H1 (cell line): ENCODE results near the gene EPHA6. TPM values are rescaled to one million over a fixed set of nuclear protein-coding genes. Genes with fewer than 3 reads are reported as not detected.

ENCODE experiments used
- CTCF ChIA-PET: fragments of 300-600 bp; sonication (Branson Sonifier 250); formaldehyde crosslinking; loops from one replicate; lab custom pipeline; 2021; ENCODE audit not compliant: partially characterized antibody; lab: Charles Lee
- POLR2A ChIA-PET: fragments of 300-600 bp; sonication (Branson Sonifier 250); formaldehyde crosslinking; loops from one replicate; lab custom pipeline; 2021; ENCODE audit warnings: inconsistent platforms; ENCODE audit not compliant: partially characterized antibody; lab: Charles Lee
- DNase-seq, 2 experiments: peaks; one replicate each; pipeline versions ENCODE4 v3.0.0 to v3.0.0-alpha.2; 2010 to 2022; ENCODE audit warnings: low spot score in 2 of 2, low read depth in 1 of 2, mixed read lengths in 1 of 2
- FAIRE-seq: peaks from 2 replicates; lab custom pipeline; 2011; peaks lifted over from hg19 to GRCh38; lab: Jason Lieb, UNC
- H2AFZ ChIP-seq: 2 replicates; pipeline ENCODE4 v1.8.1; 2012; ENCODE audit warnings: low read length, inconsistent platforms
- H2AK5ac ChIP-seq: 2 replicates; pipeline ENCODE4 v1.6.1; 2013; ENCODE audit warnings: low read depth, low read length
- H2BK120ac ChIP-seq: replicated peaks from 2 replicates; pipeline ENCODE3; 2013; ENCODE audit warnings: low read depth, low read length, inconsistent platforms
- H2BK12ac ChIP-seq: 2 replicates; pipeline ENCODE4 v1.6.1; 2013; ENCODE audit warnings: low read depth, low read length
- H2BK15ac ChIP-seq: 2 replicates; pipeline ENCODE4 v1.6.1; 2013; ENCODE audit warnings: low read length
- H2BK20ac ChIP-seq: 2 replicates; pipeline ENCODE4 v1.6.1; 2013; ENCODE audit warnings: low read length
- H2BK5ac ChIP-seq: 2 replicates; pipeline ENCODE4 v1.6.1; 2013; ENCODE audit warnings: low read depth, low read length
- H3K14ac ChIP-seq: 2 replicates; pipeline ENCODE4 v1.6.1; 2013; ENCODE audit warnings: inconsistent platforms; ENCODE audit not compliant: insufficient read length
- H3K18ac ChIP-seq: 2 replicates; pipeline ENCODE4 v1.6.1; 2013; ENCODE audit warnings: low read length; ENCODE audit errors: extremely low read depth
- H3K23ac ChIP-seq: 2 replicates; pipeline ENCODE4 v1.6.1; 2013; ENCODE audit warnings: inconsistent platforms; ENCODE audit not compliant: insufficient read length
- H3K23me2 ChIP-seq: 2 replicates; pipeline ENCODE4 v1.6.1; 2013; ENCODE audit warnings: low read depth, low read length
- H3K27ac ChIP-seq: 2 replicates; pipeline ENCODE4 v1.6.1; 2011; ENCODE audit warnings: low read depth, low read length, inconsistent platforms
- H3K27me3 ChIP-seq, 4 experiments: replicated peaks in 1 of 4; 1 replicate in 1 of 4; 2 replicates in 3 of 4; pipeline versions ENCODE4 v1.6.1 to v1.8.1; 2011 to 2013; ENCODE audit warnings: low read length in 3 of 4, mild to moderate bottlenecking in 3 of 4, inconsistent platforms in 2 of 4, mixed read lengths in 2 of 4, moderate library complexity in 1 of 4; ENCODE audit not compliant: control insufficient read depth in 3 of 4, insufficient read depth in 3 of 4; ENCODE audit errors: extremely low read depth in 1 of 4
- H3K36me3 ChIP-seq, 4 experiments: 2 replicates each; pipeline versions ENCODE4 v1.6.1 to v1.8.1; 2011 to 2013; ENCODE audit warnings: mild to moderate bottlenecking in 4 of 4, low read length in 3 of 4, moderate library complexity in 2 of 4, control low read depth in 1 of 4, inconsistent platforms in 1 of 4; ENCODE audit not compliant: insufficient read depth in 4 of 4, control insufficient read depth in 2 of 4
- H3K4ac ChIP-seq: replicated peaks from 2 replicates; pipeline ENCODE3; 2013; ENCODE audit warnings: low read length, low read depth, mixed read lengths, inconsistent platforms; ENCODE audit not compliant: insufficient read length
- H3K4me1 ChIP-seq, 4 experiments: replicated peaks in 1 of 4; 1 replicate in 1 of 4; 2 replicates in 3 of 4; pipeline versions ENCODE4 v1.6.1 to v1.8.1; 2011 to 2013; ENCODE audit warnings: low read length in 3 of 4, inconsistent platforms in 2 of 4, mixed read lengths in 1 of 4; ENCODE audit not compliant: insufficient read depth in 4 of 4, control insufficient read depth in 3 of 4
- H3K4me2 ChIP-seq, 2 experiments: 2 replicates each; pipeline versions ENCODE4 v1.6.1 to v1.8.1; 2011 to 2013; ENCODE audit warnings: low read depth in 2 of 2, low read length in 2 of 2, control low read depth in 1 of 2, inconsistent platforms in 1 of 2, mild to moderate bottlenecking in 1 of 2; ENCODE audit not compliant: insufficient read depth in 1 of 2
- H3K4me3 ChIP-seq, 4 experiments: fragments of 200-600, 300-600 bp in 1 of 4; sonication (generic), shearing (Covaris generic), sonication (Bioruptor Twin) in 1 of 4; 2 replicates each; pipeline versions ENCODE4 v1.5.1 to v1.8.1; 2011 to 2016; ENCODE audit warnings: low read length in 4 of 4, low read depth in 3 of 4, control low read depth in 2 of 4, inconsistent platforms in 2 of 4, mild to moderate bottlenecking in 2 of 4, mixed read lengths in 1 of 4, moderate library complexity in 1 of 4; ENCODE audit not compliant: insufficient read depth in 2 of 4; ENCODE audit errors: extremely low read depth in 1 of 4
- H3K56ac ChIP-seq: replicated peaks from 2 replicates; pipeline ENCODE3; 2013; ENCODE audit warnings: low read depth, mild to moderate bottlenecking, mixed read lengths, low read length, inconsistent platforms; ENCODE audit not compliant: insufficient read length
- H3K79me1 ChIP-seq: 2 replicates; pipeline ENCODE4 v1.6.1; 2013; ENCODE audit warnings: low read depth, low read length, control low read depth
- H3K79me2 ChIP-seq, 2 experiments: 2 replicates each; pipeline versions ENCODE4 v1.6.1 to v1.8.1; 2012 to 2013; ENCODE audit warnings: low read length in 2 of 2, mild to moderate bottlenecking in 2 of 2, inconsistent platforms in 1 of 2; ENCODE audit not compliant: insufficient read depth in 2 of 2, control insufficient read depth in 1 of 2
- H3K9ac ChIP-seq, 4 experiments: replicated peaks in 1 of 4; 1 replicate in 1 of 4; 2 replicates in 3 of 4; pipeline versions ENCODE4 v1.6.1 to v1.8.1; 2011 to 2013; ENCODE audit warnings: low read depth in 3 of 4, low read length in 3 of 4, control low read depth in 2 of 4, mild to moderate bottlenecking in 2 of 4, moderate library complexity in 2 of 4, inconsistent platforms in 1 of 4; ENCODE audit errors: extremely low read depth in 1 of 4
- H3K9me3 ChIP-seq, 2 experiments: 2 replicates each; pipeline versions ENCODE4 v1.6.1 to v1.8.1; 2012 to 2013; ENCODE audit warnings: mild to moderate bottlenecking in 2 of 2, moderate library complexity in 2 of 2, control low read depth in 1 of 2, inconsistent platforms in 1 of 2, low read depth in 1 of 2, low read length in 1 of 2, mixed read lengths in 1 of 2; ENCODE audit not compliant: insufficient read depth in 2 of 2
- H4K20me1 ChIP-seq, 2 experiments: replicated peaks in 1 of 2; 2 replicates each; pipeline versions ENCODE3 to v1.8.1; 2011 to 2013; ENCODE audit warnings: inconsistent platforms in 2 of 2, low read length in 2 of 2, mild to moderate bottlenecking in 1 of 2; ENCODE audit not compliant: insufficient read depth in 2 of 2, control insufficient read depth in 1 of 2
- H4K5ac ChIP-seq: 2 replicates; pipeline ENCODE4 v1.6.1; 2013; ENCODE audit warnings: low read length, low read depth, mixed read lengths, inconsistent platforms; ENCODE audit not compliant: insufficient read length
- H4K8ac ChIP-seq: 2 replicates; pipeline ENCODE4 v1.8.0; 2013; ENCODE audit warnings: mild to moderate bottlenecking, moderate library complexity, low read length, inconsistent platforms; ENCODE audit not compliant: insufficient read depth; ENCODE audit errors: extremely low read depth
- H4K91ac ChIP-seq: replicated peaks from 2 replicates; pipeline ENCODE3; 2013; ENCODE audit warnings: low read length, mixed read lengths, inconsistent platforms; ENCODE audit not compliant: insufficient read length
- BRCA1 ChIP-seq: IDR thresholded peaks from 2 replicates; pipeline ENCODE4 v1.6.1; 2012; ENCODE audit warnings: low read depth, low read length, improper control_type of control experiment
- EZH2 ChIP-seq: fragments of 200-600 bp; sonication (generic); IDR thresholded peaks from 2 replicates; pipeline ENCODE4 v1.7.1; 2012; ENCODE audit warnings: low read depth, mild to moderate bottlenecking, moderate library complexity, low read length, inconsistent platforms; ENCODE audit not compliant: severe bottlenecking
- JUN ChIP-seq: IDR thresholded peaks from 2 replicates; pipeline ENCODE4 v1.6.1; 2011; ENCODE audit warnings: low read depth, mild to moderate bottlenecking, improper control_type of control experiment, low read length
- PHF8 ChIP-seq: fragments of 200-600 bp; sonication (generic); conservative IDR thresholded peaks from 2 replicates; pipeline ENCODE4 v1.7.1; 2012; ENCODE audit warnings: low read depth, mild to moderate bottlenecking, inconsistent platforms, low read length, moderate library complexity
- POLR2A ChIP-seq, 2 experiments: IDR thresholded peaks; 1 replicate in 1 of 2; 2 replicates in 1 of 2; pipeline ENCODE4 v1.6.1; 2011; ENCODE audit warnings: low read depth in 2 of 2, low read length in 2 of 2, mild to moderate bottlenecking in 2 of 2; ENCODE audit errors: control extremely low read depth in 1 of 2
- RFX5 ChIP-seq: IDR thresholded peaks from 2 replicates; pipeline ENCODE4 v1.6.1; 2011; ENCODE audit warnings: low read depth, low read length, improper control_type of control experiment, borderline replicate concordance
- RXRA ChIP-seq: IDR thresholded peaks from 2 replicates; pipeline ENCODE4 v1.6.1; 2011; ENCODE audit warnings: low read depth, mild to moderate bottlenecking, low read length, moderate library complexity; ENCODE audit not compliant: insufficient read depth
- SP4 ChIP-seq: IDR thresholded peaks from 2 replicates; pipeline ENCODE4 v1.6.1; 2012; ENCODE audit warnings: low read length, inconsistent platforms
- TCF12 ChIP-seq: IDR thresholded peaks from 2 replicates; pipeline ENCODE4 v1.6.1; 2011; ENCODE audit warnings: low read depth, mild to moderate bottlenecking, low read length
- ZNF274 ChIP-seq: IDR thresholded peaks from 2 replicates; pipeline ENCODE4 v1.7.0; 2012; ENCODE audit warnings: low read length, borderline replicate concordance; ENCODE audit errors: extremely low read depth
- polyA plus RNA-seq, 7 experiments: library from polyadenylated mRNA; depleted of rRNA in 3 of 7; stranded (reverse) in 5 of 7; unstranded in 2 of 7; fragments of >200 nt in 5 of 7; fragments of 200-250 nt in 2 of 7; gene quantifications; 1 replicate in 5 of 7; 2 replicates in 1 of 7; 4 replicates in 1 of 7; pipeline versions ENCODE4 v1.2.1 to v1.2.3, GENCODE V29; 2011 to 2013; ENCODE audit warnings: missing spikeins in 2 of 7, mixed read lengths in 2 of 7
- total RNA-seq: library from RNA; stranded (reverse); fragmentation: NEBNext Ultra II Directional; extraction: Animal tissue kit (Norgen Biotek cat#: 25700); gene quantifications from 2 replicates; pipeline ENCODE4 v1.2.1, GENCODE V29; 2021
- TF ChIP-seq, protein P1 (sequence below): IDR thresholded peaks from 2 replicates; pipeline ENCODE4 v1.6.1; 2012; ENCODE audit warnings: inconsistent platforms

Gene EPHA6
- total and polyA plus RNA-seq, 2 of the 8 experiments (the other 6 are each of a cell fraction or from before 2014, with no cell fraction given), result 0.83 to 3.2 TPM

DNA sequence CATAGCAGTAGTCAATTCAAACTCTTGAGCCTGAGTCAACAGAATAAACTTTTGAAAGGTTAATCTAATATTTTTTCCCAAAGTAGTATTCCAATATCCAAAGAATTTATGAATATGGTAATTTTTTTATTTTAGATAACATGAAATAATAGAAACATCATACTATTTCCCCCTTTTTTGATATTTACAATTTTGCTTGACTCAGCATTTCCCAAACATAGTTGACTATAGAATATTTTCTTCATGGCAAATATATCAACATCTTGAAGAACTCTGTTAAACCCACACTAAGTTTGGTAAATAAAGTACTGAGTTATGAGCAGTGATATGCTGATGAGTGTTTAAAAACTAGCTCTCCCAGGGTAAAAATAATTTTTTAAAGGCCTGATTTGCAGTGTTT, 570.2 kb downstream of the EPHA6 start:
- H2BK120ac ChIP-seq, result no peak overlapping the region
- no peak overlapping the region for H3K23ac ChIP-seq
- no peaks in the 10 kb centered on the region for H3K79me2 ChIP-seq
- no peaks in the 10 kb centered on the region; a peak in 1 of 8 replicates for H3K36me3 ChIP-seq
- no peak overlapping the region for H3K18ac ChIP-seq
- no peak overlapping the region for H4K5ac ChIP-seq
- no peak overlapping the region for H3K14ac ChIP-seq
- no peak overlapping the region for H2AFZ ChIP-seq
- H3K4me2 ChIP-seq, result no peak overlapping the region
- no peak overlapping the region for H3K4me3 ChIP-seq
- ChIA-PET POLR2A (no interaction called here), CTCF (interaction anchor here (0.5 kb wide), 1 partner anchor 160 kb away, joined by 4 read pairs; no protein-coding TSS in a partner anchor)
- TF ChIP-seq RFX5 (no peak), BRCA1 (no peak), PHF8 (no peak), POLR2A (IDR thresholded peaks at IDR 0.05; ENCODE audit: control extremely low read depth in 1 of 2, low read depth in 2 of 2, low read length in 2 of 2) (no peak), JUN (no peak), SP4 (no peak), EZH2 (no peak), RXRA (no peak), TCF12 (no peak), ZNF274 (no peak)
- TF ChIP-seq, protein P1, sequence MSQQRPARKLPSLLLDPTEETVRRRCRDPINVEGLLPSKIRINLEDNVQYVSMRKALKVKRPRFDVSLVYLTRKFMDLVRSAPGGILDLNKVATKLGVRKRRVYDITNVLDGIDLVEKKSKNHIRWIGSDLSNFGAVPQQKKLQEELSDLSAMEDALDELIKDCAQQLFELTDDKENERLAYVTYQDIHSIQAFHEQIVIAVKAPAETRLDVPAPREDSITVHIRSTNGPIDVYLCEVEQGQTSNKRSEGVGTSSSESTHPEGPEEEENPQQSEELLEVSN, result no peak
- H2BK15ac ChIP-seq, result no peak overlapping the region
- no peak overlapping the region for H3K56ac ChIP-seq
- H3K27me3 ChIP-seq, result no peaks in the 10 kb centered on the region
- DNase-seq (no peak), FAIRE-seq (no peak)
- no peak overlapping the region for H2BK12ac ChIP-seq
- H3K27ac ChIP-seq, result no peak overlapping the region
- H3K23me2 ChIP-seq, result no peaks in the 10 kb centered on the region
- no peak overlapping the region for H2BK5ac ChIP-seq
- no peak overlapping the region for H4K91ac ChIP-seq
- H4K20me1 ChIP-seq, result no peaks in the 10 kb centered on the region
- H3K4me1 ChIP-seq, result no peaks in the 10 kb centered on the region
- H3K9me3 ChIP-seq, result peaks cover 11 to 20% of the 10 kb centered on the region in 2 experiments
- no peak overlapping the region for H4K8ac ChIP-seq
- no peak overlapping the region for H3K4ac ChIP-seq
- no peaks in the 10 kb centered on the region for H3K79me1 ChIP-seq
- H2AK5ac ChIP-seq, result no peak overlapping the region
- no peak overlapping the region for H2BK20ac ChIP-seq
- H3K9ac ChIP-seq, result no peak overlapping the region
